OCI-LY1 (cell line): ENCODE measurements around the gene BRD8.

Source experiments
- EZH2 ChIP-seq: fragments of 200-600 bp; sonication (generic), shearing (Covaris generic); IDR thresholded peaks from 2 replicates; pipeline ENCODE4 v1.8.0; 2017; ENCODE audit warnings: borderline replicate concordance, mixed run types, mild to moderate bottlenecking, antibody characterized with exemption, low read length, moderate library complexity, mixed read lengths
- TF ChIP-seq, protein P1 (sequence below): fragments of 200-600 bp; sonication (generic), shearing (Covaris generic); IDR thresholded peaks from 2 replicates; pipeline ENCODE4 v1.5.1; 2017; ENCODE audit warnings: mild to moderate bottlenecking, antibody characterized with exemption, low read length, moderate library complexity, mixed read lengths

DNA sequence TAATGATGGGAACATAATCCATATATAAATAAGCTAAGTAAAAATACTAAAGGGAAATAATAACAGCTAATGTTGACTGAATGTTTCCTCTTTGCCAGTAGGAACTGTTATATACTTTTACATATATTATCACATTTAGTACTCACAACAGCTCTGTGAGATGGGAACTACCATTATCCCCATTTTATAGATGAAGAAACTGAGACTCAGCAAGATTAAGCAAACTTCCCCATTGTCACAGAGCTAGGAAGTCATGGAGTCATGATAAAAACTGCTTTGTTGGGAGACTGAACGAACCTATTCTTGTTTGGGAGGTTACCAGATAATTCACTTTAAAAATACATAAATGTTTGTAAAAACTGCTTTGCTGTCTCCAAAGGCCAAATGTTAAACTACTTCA lies 71.2 kb downstream of the BRD8 start:
- TF ChIP-seq, protein P1, sequence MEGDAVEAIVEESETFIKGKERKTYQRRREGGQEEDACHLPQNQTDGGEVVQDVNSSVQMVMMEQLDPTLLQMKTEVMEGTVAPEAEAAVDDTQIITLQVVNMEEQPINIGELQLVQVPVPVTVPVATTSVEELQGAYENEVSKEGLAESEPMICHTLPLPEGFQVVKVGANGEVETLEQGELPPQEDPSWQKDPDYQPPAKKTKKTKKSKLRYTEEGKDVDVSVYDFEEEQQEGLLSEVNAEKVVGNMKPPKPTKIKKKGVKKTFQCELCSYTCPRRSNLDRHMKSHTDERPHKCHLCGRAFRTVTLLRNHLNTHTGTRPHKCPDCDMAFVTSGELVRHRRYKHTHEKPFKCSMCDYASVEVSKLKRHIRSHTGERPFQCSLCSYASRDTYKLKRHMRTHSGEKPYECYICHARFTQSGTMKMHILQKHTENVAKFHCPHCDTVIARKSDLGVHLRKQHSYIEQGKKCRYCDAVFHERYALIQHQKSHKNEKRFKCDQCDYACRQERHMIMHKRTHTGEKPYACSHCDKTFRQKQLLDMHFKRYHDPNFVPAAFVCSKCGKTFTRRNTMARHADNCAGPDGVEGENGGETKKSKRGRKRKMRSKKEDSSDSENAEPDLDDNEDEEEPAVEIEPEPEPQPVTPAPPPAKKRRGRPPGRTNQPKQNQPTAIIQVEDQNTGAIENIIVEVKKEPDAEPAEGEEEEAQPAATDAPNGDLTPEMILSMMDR: no peak
- no peak for TF ChIP-seq EZH2
